GM12801 (cell line): ENCODE data around the gene SYCE1.

ENCODE experiments used
- TF ChIP-seq, protein P1 (sequence below): IDR thresholded peaks from one replicate; pipeline ENCODE4 v1.5.1; 2011; ENCODE audit warnings: control low read depth; ENCODE audit not compliant: insufficient read length; ENCODE audit errors: extremely low read depth

Gene SYCE1

GRCh38 chr10:133509700-133510099, 55.7 kb downstream of the SYCE1 start:
- TF ChIP-seq, protein P1, sequence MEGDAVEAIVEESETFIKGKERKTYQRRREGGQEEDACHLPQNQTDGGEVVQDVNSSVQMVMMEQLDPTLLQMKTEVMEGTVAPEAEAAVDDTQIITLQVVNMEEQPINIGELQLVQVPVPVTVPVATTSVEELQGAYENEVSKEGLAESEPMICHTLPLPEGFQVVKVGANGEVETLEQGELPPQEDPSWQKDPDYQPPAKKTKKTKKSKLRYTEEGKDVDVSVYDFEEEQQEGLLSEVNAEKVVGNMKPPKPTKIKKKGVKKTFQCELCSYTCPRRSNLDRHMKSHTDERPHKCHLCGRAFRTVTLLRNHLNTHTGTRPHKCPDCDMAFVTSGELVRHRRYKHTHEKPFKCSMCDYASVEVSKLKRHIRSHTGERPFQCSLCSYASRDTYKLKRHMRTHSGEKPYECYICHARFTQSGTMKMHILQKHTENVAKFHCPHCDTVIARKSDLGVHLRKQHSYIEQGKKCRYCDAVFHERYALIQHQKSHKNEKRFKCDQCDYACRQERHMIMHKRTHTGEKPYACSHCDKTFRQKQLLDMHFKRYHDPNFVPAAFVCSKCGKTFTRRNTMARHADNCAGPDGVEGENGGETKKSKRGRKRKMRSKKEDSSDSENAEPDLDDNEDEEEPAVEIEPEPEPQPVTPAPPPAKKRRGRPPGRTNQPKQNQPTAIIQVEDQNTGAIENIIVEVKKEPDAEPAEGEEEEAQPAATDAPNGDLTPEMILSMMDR, result no peak
